DMS79 (cell line): ENCODE results near the gene CRTAC1.

Experiments used
- DNase-seq: peaks from one replicate; lab custom pipeline; 2025; lab: John Stamatoyannopoulos, UW

CRTAC1 gene

DNA sequence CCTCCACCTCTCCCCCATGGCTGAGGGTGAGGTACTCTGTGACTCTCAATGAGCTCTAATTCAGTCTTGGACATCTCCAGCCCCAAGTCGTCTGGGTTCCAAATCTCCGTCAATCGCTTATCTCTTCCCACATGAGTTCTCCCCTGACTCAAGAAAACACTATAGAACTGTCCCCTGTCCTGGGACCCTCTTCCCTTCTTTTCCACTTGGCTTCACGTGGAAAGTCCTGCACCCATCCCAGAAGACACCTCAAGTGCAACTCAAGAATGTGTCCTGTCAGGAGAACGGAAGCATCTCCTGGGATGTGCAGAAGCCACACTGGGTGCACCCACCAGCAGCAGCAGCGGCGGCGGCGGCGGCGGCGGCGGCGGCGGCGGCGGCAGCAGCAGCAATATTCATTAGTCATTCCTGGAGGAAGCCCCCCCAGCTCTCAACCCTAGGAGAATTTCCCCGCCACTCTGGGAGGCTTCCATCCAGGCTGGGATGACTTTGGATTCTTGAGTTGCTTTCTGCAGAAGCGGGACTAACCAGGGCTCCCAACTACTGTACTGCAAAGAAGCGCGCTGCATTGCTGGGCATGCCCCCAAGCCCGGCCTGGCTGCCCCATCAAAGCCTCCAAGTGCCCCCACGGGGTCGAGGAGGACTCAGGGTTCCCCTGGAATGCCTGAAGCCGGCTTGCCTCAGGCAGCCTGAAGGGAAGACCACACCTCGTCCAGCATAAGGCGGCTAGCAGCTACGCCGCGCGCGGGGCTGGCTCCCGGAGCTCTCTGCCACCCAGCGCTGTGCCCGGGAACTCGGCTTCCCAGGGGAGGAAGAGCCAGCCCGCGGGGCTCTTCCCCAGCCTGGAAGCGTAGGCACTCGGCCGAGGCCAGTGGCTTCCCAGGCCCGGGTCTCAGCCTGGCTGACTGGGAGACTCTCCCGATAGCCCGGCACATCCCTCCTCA lies 1.0 kb downstream of the CRTAC1 start:
- no peak for DNase-seq

DNA sequence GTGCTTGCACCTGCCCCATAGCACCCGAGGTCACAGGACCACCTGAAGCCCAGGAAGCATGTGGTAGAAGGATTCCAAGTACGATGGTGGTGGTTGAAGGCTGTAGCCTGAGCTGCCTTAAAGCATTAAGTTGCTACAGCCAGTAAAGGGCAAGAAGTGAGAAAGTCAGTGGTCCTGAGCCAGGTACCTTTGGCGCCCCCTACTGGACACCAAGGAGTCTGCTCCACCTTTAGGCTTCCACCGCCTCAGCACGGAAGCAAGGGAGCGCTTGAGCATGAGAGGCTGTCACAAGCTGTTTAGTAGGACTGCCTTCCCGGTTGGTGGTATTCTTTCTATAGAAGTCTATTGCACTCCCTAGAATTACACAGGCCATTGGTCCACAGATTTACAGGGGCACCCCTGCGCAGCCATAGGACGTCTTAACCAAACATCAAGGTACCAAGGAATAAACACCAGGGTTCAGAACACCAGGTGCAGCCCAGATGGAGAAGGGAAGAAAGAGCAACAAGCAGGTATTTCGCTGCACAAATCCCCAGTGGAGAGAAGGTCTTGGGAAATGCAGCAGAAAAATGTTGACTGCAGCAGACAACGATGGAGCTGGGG lies 2.2 kb downstream of the CRTAC1 start:
- peak; percentile 4 for DNase-seq

DNA sequence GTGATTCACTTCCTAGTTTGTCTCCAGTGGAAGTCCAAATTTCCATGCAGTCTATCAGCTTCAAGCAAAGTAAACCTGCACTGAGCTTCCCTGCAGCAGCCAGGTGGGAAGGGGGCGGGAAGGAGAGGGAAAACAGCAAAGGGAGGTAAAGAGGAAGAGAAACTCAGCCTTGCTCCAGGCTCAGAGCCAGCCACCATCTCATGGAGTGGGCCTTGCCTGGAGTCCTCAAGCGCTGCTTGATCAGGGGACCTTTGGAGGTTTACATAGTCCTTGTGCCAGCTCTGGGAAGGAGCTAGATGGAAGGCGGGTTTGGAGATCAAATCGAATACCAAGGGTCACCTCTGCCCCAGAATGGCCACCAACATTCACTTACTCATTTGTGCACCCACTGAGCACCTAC lies 7.4 kb downstream of the CRTAC1 start:
- peak; percentile 4 for DNase-seq

DNA sequence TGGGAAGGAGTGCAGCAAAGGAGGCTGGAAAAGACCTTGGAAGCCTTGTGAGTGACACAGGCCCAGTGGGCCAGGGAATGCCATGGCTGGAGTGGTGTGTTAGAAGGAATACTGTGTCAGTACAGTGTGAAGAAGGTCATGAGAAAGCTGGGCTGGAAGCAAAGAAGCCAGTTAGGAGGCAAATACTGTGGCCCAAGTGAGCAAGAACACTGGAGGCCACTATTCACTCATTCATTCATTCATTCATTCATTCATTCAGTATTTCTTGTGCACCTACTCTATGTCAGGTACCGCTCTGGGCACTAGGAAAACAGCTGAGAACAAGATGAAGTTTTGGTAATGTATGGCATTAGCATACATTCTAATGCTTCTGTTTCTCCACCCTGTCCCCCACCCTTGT lies 9.6 kb downstream of the CRTAC1 start:
- DNase-seq: no peak

DNA sequence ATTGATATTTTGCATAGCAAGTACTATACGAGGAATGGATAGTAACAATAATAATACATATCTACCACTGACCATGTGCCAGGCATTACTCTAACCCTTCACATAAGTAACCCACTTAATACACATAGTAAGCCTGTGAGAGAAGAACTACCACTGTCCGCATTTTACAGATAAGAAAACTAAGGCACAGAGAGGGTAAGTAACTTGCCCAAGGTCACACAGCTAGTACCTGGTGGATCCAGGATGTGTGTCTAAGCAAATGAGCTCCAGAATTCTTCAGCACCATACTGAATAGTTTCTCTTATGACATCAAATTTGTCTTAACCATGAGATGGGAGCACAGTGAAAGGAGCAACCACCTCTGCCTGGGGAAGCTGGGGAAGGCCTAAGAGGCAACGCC lies 10.2 kb downstream of the CRTAC1 start:
- no peak for DNase-seq

DNA sequence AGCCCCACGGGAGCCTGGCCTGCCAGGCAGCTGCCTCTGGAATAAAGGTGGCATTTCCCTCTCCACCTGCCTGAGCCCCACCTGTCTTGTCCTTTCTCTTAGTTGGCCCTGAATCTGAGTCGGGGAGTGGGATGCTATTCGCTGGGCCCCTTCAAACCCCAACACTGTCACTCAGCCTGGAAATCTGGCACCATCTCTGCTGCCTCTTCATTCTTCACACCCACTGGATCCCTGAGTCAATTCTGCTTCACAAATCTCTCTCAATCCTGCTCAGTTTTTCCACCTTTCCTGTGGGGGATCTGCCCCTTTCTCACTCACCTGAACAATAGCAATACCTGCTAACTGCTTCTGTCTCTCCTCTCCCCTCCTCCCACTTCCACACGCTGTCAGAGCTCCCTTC lies 10.6 kb downstream of the CRTAC1 start:
- no peak for DNase-seq

DNA sequence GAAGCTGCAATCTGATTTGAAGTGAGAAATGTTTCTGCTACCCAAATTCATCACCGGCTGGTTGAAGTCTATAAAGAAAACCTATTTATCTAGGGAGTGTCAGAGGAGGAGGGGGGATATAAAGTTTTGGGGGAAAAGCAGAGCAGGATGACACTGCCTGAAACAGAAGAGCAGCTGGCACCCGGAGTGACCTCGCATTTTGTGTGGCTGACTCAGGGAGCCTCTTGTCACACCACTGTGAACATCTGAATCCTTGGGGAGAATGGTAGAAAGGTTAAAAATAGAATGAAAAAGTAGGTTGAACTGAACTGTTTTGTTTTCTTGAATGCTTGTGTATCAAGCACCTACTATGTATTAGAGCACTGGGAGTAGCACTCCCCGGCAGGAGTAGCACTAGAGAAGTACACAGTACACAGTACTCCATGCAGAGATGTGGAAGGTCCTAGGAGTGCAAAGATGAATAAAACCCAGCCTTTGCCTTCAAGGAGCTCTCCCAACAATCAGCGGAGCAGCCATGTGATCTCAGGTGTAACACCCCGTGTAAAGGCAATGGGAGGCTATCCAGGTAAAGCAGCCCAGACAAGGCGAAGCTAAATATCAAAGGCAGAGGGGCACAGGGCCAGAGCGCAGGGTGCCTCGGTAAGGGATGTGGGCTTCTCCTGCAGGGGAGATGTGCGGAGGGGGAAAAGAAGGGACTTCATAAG lies 13.5 kb downstream of the CRTAC1 start:
- DNase-seq: no peak

DNA sequence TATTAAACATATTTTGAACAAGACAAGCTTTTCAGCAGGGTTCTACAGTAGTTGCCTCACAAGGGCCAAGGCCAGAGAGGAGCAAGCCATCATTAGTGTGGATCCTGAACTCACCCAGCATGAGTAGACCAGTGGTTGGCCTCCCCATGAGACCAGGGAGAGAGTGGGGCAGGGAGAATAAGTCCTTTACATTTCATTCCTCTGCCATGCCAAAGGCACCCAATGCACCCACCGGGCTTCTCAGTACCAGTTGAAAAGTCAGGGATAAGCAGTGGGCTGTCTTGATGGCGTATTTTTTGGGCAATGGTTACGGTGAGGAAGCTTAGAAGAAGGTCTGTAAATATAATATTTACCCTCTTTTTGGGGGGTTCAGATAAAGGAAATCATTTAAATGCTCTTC lies 16.6 kb downstream of the CRTAC1 start:
- DNase-seq: no peak

DNA sequence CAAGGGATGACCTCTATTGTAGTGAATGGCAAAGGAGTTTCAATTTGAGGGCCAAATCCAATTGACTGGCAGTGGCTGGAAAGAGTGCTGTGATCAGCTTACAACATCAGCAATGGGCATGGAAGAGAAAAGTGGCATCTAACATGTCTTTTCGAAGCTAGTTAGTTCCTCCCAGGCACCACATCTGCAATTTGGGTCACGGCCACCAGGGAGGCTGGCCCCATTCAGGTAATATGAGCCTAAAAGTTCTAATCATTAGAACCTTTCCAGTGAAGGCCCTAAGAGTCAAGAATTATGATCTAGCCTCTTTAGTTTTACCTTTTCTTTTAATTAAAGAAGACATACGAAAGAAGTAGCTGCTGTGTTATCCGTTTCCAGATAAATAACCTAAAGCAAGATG lies 17.3 kb downstream of the CRTAC1 start:
- DNase-seq: no peak

DNA sequence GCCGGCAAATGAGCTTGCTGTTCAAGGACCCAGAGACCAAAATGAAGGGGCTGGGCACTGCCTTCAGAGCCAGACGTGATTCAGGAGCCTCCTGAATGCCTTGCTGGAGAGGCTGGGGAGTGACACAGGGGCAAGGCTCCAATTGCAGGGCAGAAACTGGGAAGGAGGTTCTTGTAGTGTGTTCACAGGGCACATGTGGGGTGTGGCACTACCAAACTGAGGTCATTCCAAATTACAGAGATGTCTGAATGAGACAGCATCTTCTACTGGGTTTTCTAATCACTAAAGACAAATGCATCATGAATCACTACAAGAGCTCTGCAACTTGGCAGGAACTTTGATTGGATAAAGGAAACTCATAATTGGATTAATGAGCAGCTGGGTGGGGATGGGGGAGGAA lies 17.8 kb downstream of the CRTAC1 start:
- no peak for DNase-seq

DNA sequence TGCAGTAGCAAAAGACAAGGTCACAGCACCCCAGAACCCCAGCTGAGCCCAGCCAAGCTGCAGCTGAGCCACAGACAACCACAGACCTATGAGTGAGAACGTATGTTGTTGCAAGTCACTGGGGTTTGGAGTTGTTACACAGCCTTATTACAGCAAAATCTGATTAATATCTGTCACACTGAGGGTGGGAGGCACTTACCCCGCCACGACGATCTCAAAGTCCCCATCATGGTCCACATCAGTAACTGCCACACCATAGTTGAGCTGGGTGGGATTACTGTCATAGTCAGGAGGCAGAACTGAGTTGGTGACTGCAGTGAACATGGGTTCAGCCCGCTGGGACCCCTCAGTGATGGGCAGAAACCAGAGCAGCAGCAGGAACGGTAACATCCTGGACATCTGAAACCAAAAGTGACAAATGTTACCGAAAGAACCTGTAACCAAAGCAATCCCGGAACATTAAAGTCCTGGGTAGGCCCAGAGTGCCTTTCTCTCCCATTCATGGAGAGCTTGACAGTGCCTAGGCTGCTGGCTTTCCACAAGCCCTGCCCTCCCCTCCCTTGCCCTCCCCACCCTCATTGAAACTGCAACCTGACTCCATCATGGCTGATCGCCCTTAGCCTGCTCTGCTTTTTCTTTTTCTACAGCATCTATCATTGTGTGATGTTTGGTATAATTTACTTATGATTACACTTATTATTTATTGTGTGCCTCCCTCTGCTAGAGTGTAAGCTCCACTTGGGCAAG lies 19.3 kb downstream of the CRTAC1 start:
- DNase-seq: no peak

DNA sequence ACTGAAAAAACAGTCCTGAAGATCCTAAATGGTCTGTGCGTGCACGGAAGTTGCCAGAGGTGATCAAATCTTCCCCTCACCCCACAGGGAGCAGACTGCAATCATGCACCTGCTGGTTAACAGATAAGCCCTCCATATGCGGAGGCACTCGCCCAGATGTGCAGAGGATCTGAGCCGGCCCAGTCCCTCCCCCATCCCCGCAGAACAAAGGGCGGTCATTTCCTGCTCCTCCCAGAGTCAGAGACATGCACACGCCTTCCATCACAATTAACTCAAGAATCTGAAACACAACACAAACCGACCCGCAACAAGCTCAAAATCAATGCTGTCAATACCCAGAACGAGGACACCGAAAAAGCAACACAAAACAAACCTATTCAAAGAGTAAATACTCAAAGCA lies 24.2 kb downstream of the CRTAC1 start:
- no peak for DNase-seq

DNA sequence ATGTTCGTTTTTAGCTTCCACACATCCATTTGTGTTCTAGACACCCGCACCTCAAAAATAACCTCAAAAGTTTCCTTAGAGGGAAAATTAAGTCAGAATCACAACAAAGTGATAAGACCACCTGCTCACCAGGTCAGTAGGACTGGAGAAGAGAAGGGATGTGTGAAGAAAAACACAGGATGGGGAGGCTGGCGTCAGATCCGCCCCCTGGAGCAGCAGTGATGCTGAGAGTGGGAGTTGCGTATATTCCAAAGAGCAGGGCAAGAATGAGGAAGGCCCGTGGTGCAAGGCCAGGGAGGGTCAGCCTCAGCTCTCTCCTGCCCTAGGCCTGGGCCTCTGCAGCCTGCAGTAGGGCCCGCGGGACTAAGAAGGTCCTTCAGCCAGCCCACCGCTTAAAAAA lies 28.7 kb downstream of the CRTAC1 start:
- no peak for DNase-seq

DNA sequence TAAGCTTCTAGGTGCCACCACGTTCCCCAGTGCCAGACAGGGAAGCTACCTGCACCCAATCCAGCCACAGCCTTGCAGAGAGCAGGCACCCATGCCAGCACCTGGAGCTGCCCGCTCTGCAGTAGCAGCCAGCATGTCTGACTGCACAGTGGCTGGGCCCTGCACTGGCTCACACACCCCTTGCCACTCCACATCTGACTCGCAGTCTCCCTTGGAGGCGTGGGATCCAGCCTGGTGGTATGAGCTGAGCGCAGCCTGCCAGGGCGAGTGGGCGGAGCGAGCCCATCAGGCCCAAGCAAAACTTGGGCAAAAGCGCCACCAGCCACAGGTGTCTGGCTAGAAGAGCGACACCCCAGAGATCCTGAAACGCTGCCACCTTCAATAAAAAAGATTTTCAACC lies 30.1 kb downstream of the CRTAC1 start:
- DNase-seq: no peak

DNA sequence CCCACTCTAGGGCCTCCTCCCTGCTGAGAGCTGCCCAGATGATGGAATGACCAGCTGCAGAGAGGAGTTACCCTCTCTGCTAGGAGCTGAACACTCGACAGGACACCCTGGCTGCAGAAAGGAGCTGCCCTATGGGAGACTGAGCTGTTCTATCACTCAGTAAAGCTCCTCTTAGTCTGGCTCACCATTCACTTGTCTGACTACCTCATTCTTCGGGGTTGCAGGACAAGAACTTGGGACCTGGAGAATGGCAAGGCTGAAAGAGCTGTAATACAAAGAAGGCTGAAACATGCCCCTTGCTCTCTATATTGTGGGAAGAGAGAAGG lies 30.5 kb downstream of the CRTAC1 start:
- DNase-seq: no peak

DNA sequence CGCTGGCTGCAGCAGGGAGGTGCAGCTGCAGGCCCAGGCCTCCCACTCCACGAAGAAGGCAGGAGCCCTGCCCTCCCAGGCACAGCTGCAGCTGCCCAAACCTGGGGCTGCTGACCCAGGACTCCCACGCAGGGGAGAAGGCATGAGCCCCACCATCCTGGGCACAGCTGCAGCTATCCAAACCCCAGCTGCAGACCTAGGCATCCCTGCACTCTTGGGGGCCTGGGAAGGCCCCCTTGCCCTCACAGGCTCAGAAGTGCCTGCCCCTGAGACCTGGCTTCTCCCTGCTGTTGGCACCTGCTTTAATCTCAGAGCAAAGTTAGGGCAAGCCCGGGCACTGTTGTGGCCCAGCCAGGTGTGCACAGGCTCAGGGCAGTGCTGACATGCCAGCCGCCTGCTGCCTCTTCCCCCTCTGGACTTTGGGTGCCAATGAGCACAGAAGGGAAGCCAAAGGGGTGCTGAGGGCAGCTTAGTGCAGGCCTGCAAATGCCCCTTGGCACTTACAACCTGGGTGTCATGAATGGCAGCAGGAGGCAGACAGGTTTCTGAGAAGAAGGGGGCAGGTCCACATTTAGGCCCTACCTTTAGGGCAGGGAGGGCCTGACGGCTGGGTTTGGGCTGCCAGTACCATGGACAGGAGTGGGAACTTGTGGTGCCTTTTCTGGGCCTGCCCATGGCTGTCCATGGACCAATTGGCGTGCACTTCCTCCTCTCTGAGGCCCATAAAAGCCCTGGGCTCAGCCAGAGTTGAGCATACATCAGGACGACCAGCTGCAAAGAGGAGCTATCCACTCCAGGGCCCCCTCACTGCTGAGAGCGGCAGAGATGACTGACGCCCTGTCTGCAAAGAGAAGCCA lies 31.1 kb downstream of the CRTAC1 start:
- no peak for DNase-seq

DNA sequence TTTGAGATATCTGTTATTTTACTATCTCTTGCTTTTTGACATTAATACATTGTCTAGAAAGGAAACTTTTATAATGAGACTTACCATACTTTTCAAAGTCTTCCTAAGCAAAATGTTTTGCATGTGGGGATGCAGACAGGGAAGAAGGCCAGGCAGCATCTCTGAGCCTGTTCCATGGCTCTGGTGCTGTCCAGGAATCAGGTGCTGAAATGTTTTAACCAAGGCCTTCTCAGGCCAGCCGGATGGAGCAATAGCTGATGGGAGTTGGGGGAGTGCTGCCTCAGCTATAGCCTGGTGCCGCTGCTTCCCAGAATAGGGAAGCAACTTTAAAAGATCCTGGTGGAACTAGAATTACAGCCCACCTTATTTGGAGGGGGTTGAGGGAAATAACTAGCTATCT lies 38.5 kb downstream of the CRTAC1 start:
- no peak for DNase-seq

DNA sequence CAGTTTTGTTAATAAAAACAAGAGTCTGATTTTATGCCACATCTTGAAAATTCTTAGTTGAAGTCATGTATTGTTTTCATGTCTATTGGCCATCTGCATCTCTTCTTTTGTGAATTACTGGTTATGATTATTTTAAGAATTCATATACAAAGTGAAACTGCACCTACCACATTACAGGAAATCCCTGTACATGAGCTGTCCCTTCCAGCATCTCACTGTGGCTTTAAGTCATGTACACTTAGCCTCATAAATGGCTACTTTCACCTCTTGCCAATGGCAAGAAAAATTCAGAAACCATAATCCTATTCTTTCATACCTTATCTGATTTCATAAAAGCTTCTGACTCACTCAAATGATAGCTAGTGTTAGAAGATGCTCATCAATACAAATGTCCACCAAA lies 48.6 kb downstream of the CRTAC1 start:
- no peak for DNase-seq

DNA sequence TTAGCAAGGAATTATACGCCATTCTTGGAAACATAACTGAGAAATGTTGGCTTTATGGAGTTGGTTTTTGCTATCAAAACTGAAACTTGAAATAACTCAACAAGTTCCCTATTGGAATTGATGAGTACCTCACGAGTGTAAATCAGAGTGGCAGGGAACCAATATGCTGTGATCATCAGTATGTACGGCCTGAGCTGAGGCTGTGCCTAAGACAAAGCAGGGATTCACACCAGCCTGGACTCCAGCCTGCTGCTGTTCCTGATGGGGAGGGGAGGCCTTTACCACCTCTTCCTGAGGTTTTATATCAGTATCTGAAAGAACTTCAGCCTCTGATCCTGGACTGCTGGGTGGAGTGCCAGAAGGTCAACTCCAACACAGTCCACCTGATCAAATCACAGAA lies 52.7 kb downstream of the CRTAC1 start:
- no peak for DNase-seq

DNA sequence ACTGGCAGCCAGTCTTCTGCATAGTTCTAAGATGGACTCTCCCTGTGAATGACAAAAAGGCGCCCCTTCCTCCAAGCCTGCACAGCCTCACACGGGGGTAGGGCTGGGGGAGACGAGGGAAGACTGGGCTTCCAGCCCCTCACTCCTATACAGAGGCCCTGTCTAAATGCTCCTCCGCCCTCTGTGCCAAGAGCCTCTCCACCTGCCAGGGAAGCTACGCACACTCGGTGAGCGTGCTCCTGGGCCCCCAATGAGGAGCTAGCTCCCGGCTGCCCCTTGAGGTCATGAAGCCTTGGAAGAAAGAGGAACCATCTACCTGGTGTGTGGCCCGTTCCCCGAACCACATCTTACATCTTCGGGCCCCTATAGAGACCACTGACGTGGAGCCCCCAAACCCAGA lies 54.8 kb downstream of the CRTAC1 start:
- DNase-seq: no peak
